Keratinocyte (primary cell): ENCODE data around the gene SH2D4B.

Experiments used
- CTCF ChIP-seq, 3 experiments: IDR thresholded peaks in 1 of 3; conservative IDR thresholded peaks in 1 of 3; optimal IDR thresholded peaks in 1 of 3; 2 replicates in 2 of 3; 3 replicates in 1 of 3; pipeline versions ENCODE3 to v1.5.1; 2011; ENCODE audit warnings: low read length in 3 of 3, mild to moderate bottlenecking in 3 of 3, moderate library complexity in 2 of 3, control low read depth in 1 of 3, inconsistent platforms in 1 of 3; ENCODE audit not compliant: insufficient read depth in 2 of 3; ENCODE audit errors: extremely low read depth in 1 of 3
- EZH2 ChIP-seq: IDR thresholded peaks from one replicate; pipeline ENCODE4 v1.6.1; 2012; ENCODE audit warnings: inconsistent platforms, mild to moderate bottlenecking, low read length, moderate library complexity

- no peak for TF ChIP-seq EZH2
- TF ChIP-seq CTCF (optimal IDR thresholded peaks at IDR 0.05 in 1 of 3, IDR thresholded peaks at IDR 0.05 in 1 of 3, conservative IDR thresholded peaks at IDR 0.05 in 1 of 3; ENCODE audit: extremely low read depth in 1 of 3, insufficient read depth in 2 of 3, low read length in 3 of 3) = no peak
These were observed 134.9 kb downstream of the SH2D4B start for GRCh38 chr10:80672613-80673012.
